ENCODE measurements around the gene DDX17. TPM values are rescaled to one million over a fixed set of nuclear protein-coding genes. Genes with fewer than 3 reads are reported as not detected.
A peak's percentile ranks its signal among the peaks of the same experiment; 100 is the strongest.

DDX17 gene
- total and polyA plus RNA-seq, 9 of the 15 experiments (the other 6 are each of a cell fraction or from before 2014, with no cell fraction given) = 17.6 to 421 (median 189) TPM

GRCh38 chr22:38467438-38467903 lies 38.6 kb downstream of the DDX17 start (continued):
- TF ChIP-seq IRF2 (CRISPR knock-in tag; IDR thresholded peaks at IDR 0.05) (no peak), ZFP36 (IDR thresholded peaks at IDR 0.05; ENCODE audit: low read depth, low read length, partially characterized antibody) (no peak), VEZF1 (CRISPR knock-in tag; IDR thresholded peaks at IDR 0.05) (no peak), HMGXB4 (CRISPR knock-in tag; IDR thresholded peaks at IDR 0.05) (no peak), GATAD2B (IDR thresholded peaks at IDR 0.05; ENCODE audit: borderline replicate concordance) (no peak), ZNF717 (CRISPR knock-in tag; IDR thresholded peaks at IDR 0.05) (no peak), CHD2 (IDR thresholded peaks at IDR 0.05; ENCODE audit: low read depth, low read length) (no peak), EWSR1 (IDR thresholded peaks at IDR 0.05; ENCODE audit: borderline replicate concordance, low read depth, partially characterized antibody) (no peak), C11orf30 (IDR thresholded peaks at IDR 0.05; ENCODE audit: low read depth) (no peak), POLR3G (IDR thresholded peaks at IDR 0.05; ENCODE audit: extremely low read depth, insufficient read length, insufficient replicate concordance) (no peak), ZNF740 (CRISPR knock-in tag; IDR thresholded peaks at IDR 0.05) (0 out of 2 replicates have a peak, but pooled peaks have one; percentile 44), ZNF740 (tag; IDR thresholded peaks at IDR 0.05) (no peak), ZNF175 (CRISPR knock-in tag; IDR thresholded peaks at IDR 0.05; ENCODE audit: low read depth) (no peak; the same call in 1 of the 2 replicates), JUND (IDR thresholded peaks at IDR 0.05; ENCODE audit: borderline replicate concordance, low read depth, low read length) (no peak), JUND (tag; IDR thresholded peaks at IDR 0.05; ENCODE audit: borderline replicate concordance, low read depth, low read length) (no peak), BRD4 (IDR thresholded peaks at IDR 0.05) (peak; percentile 60; the same call in 1 of the 2 replicates), POLR2A (conservative IDR thresholded peaks at IDR 0.05) (0 out of 2 replicates have a peak, but pooled peaks have one; percentile 38), MECOM (CRISPR knock-in tag; IDR thresholded peaks at IDR 0.05) (no peak), ZMIZ1 (IDR thresholded peaks at IDR 0.05; ENCODE audit: low read depth in 2 of 2, low read length in 2 of 2) (no peak)
